ENCODE measurements around the gene PRICKLE1.

PRICKLE1 gene

DNA sequence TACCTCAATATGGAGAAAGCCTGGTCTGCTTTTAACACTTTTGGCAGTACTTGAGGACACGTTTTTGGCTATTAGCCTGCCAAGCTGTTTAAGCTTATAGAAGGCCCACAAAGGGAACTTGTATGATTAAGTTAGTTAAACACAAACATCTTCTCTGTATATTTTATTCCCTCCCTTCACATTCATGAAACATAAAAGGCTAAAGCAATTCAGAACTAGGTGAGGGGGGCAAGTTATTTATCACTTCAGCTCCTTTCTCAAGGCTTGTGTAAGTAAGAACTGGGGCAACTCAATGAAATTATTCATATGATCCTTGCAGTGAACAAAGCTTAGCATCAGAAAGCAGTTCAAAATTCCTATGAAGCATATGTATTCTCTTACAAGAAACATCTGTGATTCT, 7.5 kb downstream of the PRICKLE1 start:
- in situ Hi-C loops (cut with MboI; ENCODE audit: low sequenced_read_pairs, unreplicated experiment), result loop anchor here (25.0 kb wide), 1 partner anchor 705 kb away; no protein-coding TSS in a partner anchor
- TF ChIP-seq, protein P1, sequence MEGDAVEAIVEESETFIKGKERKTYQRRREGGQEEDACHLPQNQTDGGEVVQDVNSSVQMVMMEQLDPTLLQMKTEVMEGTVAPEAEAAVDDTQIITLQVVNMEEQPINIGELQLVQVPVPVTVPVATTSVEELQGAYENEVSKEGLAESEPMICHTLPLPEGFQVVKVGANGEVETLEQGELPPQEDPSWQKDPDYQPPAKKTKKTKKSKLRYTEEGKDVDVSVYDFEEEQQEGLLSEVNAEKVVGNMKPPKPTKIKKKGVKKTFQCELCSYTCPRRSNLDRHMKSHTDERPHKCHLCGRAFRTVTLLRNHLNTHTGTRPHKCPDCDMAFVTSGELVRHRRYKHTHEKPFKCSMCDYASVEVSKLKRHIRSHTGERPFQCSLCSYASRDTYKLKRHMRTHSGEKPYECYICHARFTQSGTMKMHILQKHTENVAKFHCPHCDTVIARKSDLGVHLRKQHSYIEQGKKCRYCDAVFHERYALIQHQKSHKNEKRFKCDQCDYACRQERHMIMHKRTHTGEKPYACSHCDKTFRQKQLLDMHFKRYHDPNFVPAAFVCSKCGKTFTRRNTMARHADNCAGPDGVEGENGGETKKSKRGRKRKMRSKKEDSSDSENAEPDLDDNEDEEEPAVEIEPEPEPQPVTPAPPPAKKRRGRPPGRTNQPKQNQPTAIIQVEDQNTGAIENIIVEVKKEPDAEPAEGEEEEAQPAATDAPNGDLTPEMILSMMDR (IDR thresholded peaks at IDR 0.05; ENCODE audit: borderline replicate concordance, control extremely low read depth, extremely low read depth, insufficient read depth, missing control alignments), result no peak
- no peak for DNase-seq (ENCODE audit: low spot score)

DNA sequence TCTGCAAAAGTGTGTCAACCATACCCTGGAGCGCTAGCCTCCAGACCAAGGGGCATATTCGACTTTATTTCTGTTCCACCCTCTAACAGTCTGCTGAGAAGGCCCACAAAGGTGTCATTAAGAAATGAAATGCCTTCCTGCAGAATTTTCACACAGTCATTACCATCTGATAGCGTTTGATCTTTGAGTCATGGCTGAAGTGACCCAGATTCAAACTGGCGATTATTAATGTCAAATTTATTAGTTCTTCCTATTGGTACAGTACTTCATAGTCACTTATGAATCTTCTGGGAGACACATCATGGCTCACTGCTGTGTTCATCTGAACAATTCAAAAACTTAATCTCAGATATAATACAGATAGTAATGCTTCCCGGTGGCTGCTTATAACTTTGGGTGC, 13.2 kb downstream of the PRICKLE1 start:
- no peak for DNase-seq (ENCODE audit: low spot score)
- TF ChIP-seq, protein P1 (IDR thresholded peaks at IDR 0.05; ENCODE audit: borderline replicate concordance, control extremely low read depth, extremely low read depth, insufficient read depth, missing control alignments), result no peak
- in situ Hi-C loops (cut with MboI; ENCODE audit: low sequenced_read_pairs, unreplicated experiment), result loop anchor here (25.0 kb wide), 1 partner anchor 711 kb away; no protein-coding TSS in a partner anchor

DNA sequence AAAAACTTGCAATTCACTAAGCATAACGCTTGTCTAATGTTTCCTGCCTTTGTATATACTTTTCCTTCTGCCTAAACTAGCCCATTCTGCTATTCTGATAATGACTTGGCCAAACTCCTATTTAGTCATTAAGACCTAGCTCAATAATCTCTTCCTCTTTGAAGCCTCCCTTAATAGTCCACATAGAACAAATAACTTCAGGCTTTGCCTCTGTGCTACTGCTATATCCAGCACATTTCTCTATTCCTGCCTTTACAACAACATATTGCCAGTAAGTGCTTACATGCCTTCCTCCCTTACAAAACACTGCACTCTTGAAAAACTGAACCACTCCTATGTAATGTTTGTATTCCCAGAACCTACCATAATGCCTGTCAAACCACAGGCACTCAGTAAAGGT, 13.8 kb downstream of the PRICKLE1 start:
- in situ Hi-C loops (cut with MboI; ENCODE audit: low sequenced_read_pairs, unreplicated experiment), result loop anchor here (25.0 kb wide), 1 partner anchor 712 kb away; no protein-coding TSS in a partner anchor

DNA sequence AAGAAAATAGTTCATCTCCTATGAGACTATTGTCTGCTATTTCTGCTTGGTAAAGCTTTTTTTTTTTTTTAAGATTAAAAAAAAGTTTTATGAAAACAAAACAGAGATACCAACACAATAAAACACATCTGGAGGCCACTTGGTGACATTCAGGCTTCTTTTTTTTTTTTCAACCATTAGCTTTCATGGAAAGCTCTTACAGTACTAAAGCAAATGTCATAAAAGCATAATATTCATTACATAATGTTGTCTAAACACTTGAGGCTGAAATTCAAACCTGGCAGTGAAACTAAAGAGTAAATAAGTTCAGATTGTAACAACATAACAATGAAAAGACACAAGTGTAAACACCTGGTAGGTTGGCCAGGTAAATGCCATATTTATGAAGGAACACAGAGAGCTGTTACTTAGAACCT, 14.7 kb downstream of the PRICKLE1 start:
- TF ChIP-seq, protein P1 (IDR thresholded peaks at IDR 0.05; ENCODE audit: borderline replicate concordance, control extremely low read depth, extremely low read depth, insufficient read depth, missing control alignments), result no peak
- in situ Hi-C loops (cut with MboI; ENCODE audit: low sequenced_read_pairs, unreplicated experiment), result loop anchor here (25.0 kb wide), 1 partner anchor 712 kb away; no protein-coding TSS in a partner anchor
- no peak for DNase-seq (ENCODE audit: low spot score)

More for the DNA sequence above, 13.8 kb downstream of the PRICKLE1 start:
- TF ChIP-seq, protein P1 (IDR thresholded peaks at IDR 0.05; ENCODE audit: borderline replicate concordance, control extremely low read depth, extremely low read depth, insufficient read depth, missing control alignments), result no peak
- DNase-seq (ENCODE audit: low spot score), result no peak

DNA sequence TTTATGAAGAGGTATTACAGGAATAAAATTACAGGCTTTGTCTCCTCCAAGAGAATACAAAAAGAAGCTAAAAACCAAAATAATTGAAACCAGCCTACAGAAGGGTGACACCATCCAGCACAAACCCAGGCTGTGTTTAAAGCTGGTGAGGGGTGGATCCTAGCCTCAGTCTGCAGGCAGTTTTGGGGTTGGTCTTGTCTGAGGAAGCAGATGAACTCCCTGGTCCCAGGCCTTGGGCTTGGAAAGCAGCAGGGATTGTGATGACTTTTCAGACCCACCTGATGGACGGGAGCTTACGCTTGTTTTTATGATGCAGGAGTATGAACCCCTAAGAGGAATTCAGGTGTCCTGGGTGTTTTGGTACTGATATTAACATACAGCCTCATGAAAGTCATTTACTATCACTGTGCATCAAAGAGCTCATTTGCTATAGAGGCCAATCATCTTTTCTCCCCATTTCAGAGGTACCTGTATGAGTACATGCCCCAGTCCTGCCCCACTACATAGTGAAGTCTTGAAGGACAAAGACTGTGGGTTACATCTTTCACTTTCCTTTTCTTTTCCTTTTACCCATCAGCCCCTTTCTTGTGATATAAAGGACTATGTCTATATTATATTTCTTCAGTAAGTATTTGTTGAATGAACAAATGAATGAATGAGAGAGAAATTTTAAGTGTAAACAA, 18.1 kb downstream of the PRICKLE1 start:
- no peak for DNase-seq (ENCODE audit: low spot score)
- in situ Hi-C loops (cut with MboI; ENCODE audit: low sequenced_read_pairs, unreplicated experiment), result no loop called here
- TF ChIP-seq, protein P1 (IDR thresholded peaks at IDR 0.05; ENCODE audit: borderline replicate concordance, control extremely low read depth, extremely low read depth, insufficient read depth, missing control alignments), result no peak

DNA sequence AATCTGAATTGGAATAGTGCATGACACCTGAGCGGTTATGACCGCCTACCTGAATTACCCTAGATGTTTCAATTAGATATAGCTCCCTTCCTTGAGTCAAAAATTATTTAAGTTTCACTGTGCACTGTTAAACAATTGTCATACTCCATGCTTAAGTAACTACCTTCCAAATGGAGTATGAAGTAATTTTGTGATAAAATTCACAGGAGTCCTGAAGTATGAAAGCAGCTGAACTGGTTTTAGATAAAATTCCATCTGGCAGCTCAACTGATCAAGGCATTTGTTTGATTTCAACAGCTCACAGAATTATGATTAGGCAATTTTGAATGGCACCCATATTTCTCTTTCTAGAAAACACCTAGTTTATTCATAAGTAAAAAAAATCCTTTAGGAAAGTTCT, 19.5 kb downstream of the PRICKLE1 start:
- DNase-seq (ENCODE audit: low spot score), result no peak
- TF ChIP-seq, protein P1 (IDR thresholded peaks at IDR 0.05; ENCODE audit: borderline replicate concordance, control extremely low read depth, extremely low read depth, insufficient read depth, missing control alignments), result no peak
- in situ Hi-C loops (cut with MboI; ENCODE audit: low sequenced_read_pairs, unreplicated experiment), result no loop called here
